ENCODE data around the gene LMO4. TPM values are rescaled to one million over a fixed set of nuclear protein-coding genes. Genes with fewer than 3 reads are reported as not detected.

LMO4 gene
- total RNA-seq, 1 experiment from 2014 or later: 38.5 TPM

- RAD21 ChIA-PET (ENCODE audit: low non-redundant PET in 1 of 2, low total read pairs in 2 of 2, uncharacterized antibody in 2 of 2, unreplicated experiment in 2 of 2): no interaction called here
- DNase-seq (ENCODE audit: low read depth, low spot score) (no peak), ATAC-seq (no peak)
- BruUV-seq (replicated peaks): no TSS peak
- intact Hi-C loops (cut with micrococcal nuclease): no loop called here
- Histone ChIP-seq H3K9ac (ENCODE audit: low read length) (no peak overlapping the region), H3K4me3 (replicated peaks in 1 of 2; ENCODE audit: low read depth in 1 of 2, low read length in 2 of 2) (no peak overlapping the region), H3K4me1 (ENCODE audit: control insufficient read depth in 1 of 2, insufficient read depth in 2 of 2, low read length in 2 of 2) (no peaks in the 10 kb centered on the region), H3K27me3 (ENCODE audit: insufficient read depth, low read length) (no peaks in the 10 kb centered on the region), H4K20me1 (ENCODE audit: insufficient read depth) (no peaks in the 10 kb centered on the region), H2AFZ (ENCODE audit: low read depth, low read length, poor library complexity, severe bottlenecking) (no peak overlapping the region), H3K27ac (ENCODE audit: low read depth, low read length) (no peak overlapping the region), H3K36me3 (ENCODE audit: control insufficient read depth in 1 of 2, insufficient read depth in 2 of 2, low read length in 2 of 2) (no peaks in the 10 kb centered on the region), H3K4me2 (ENCODE audit: low read length) (no peak overlapping the region), H3K9me2 (ENCODE audit: insufficient read depth) (no peaks in the 10 kb centered on the region), H3K79me2 (ENCODE audit: insufficient read depth, low read length) (no peaks in the 10 kb centered on the region), H3K9me3 (ENCODE audit: control insufficient read depth in 1 of 2, insufficient read depth in 1 of 2, low read depth in 1 of 2, low read length in 2 of 2) (no peaks in the 10 kb centered on the region)
- no peak for TF ChIP-seq ELF1 (IDR thresholded peaks at IDR 0.05; ENCODE audit: borderline replicate concordance, low read depth)
- TF ChIP-seq EZH2 (IDR thresholded peaks at IDR 0.05): no peak
- TF ChIP-seq CTCF (IDR thresholded peaks at IDR 0.05 in 2 of 3, conservative IDR thresholded peaks at IDR 0.05 in 1 of 3; ENCODE audit: borderline replicate concordance in 1 of 3, insufficient read depth in 1 of 3, low read depth in 2 of 3, low read length in 2 of 3): no peak
- no peak for TF ChIP-seq ATF3 (IDR thresholded peaks at IDR 0.05)
- no peak for TF ChIP-seq POLR2A (IDR thresholded peaks at IDR 0.05; ENCODE audit: borderline replicate concordance, extremely low read depth, insufficient read depth, insufficient read length)
- TF ChIP-seq CBX3 (IDR thresholded peaks at IDR 0.05; ENCODE audit: low read depth): no peak
- TF ChIP-seq ZBTB33 (IDR thresholded peaks at IDR 0.05; ENCODE audit: extremely low read depth, insufficient replicate concordance, low read length): no peak
- no peak for TF ChIP-seq POLR2AphosphoS5 (IDR thresholded peaks at IDR 0.05; ENCODE audit: low read depth, low read length)
- TF ChIP-seq CEBPB (IDR thresholded peaks at IDR 0.05; ENCODE audit: low read depth): no peak
- TF ChIP-seq RAD21 (IDR thresholded peaks at IDR 0.05; ENCODE audit: low read depth): no peak
- TF ChIP-seq TCF7L2 (IDR thresholded peaks at IDR 0.05; ENCODE audit: borderline replicate concordance, extremely low read depth, insufficient read depth, insufficient read length): no peak
- no peak for TF ChIP-seq JUND (IDR thresholded peaks at IDR 0.05)
- TF ChIP-seq, protein P1, sequence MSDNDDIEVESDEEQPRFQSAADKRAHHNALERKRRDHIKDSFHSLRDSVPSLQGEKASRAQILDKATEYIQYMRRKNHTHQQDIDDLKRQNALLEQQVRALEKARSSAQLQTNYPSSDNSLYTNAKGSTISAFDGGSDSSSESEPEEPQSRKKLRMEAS (IDR thresholded peaks at IDR 0.05): no peak
- CTCF ChIA-PET: no interaction called here
- POLR2A ChIA-PET: no interaction called here
Measured at GRCh38 chr1:87367549-87367948, 38.9 kb downstream of the LMO4 start.
